ENCODE results near the gene CLEC7A. TPM values are rescaled to one million over a fixed set of nuclear protein-coding genes. Genes with fewer than 3 reads are reported as not detected.
A peak's percentile ranks its signal among the peaks of the same experiment; 100 is the strongest.

The CLEC7A gene
- total RNA-seq, 2 donors from 2014 or later: 5.7 TPM; not detected in 1

- intact Hi-C loops (cut with DNase I): no loop called here
- Histone ChIP-seq H3K9me3 (no peaks in the 10 kb centered on the region), H3K36me3 (replicated peaks in 1 of 2; ENCODE audit: insufficient read depth in 1 of 2, low read depth in 2 of 2) (no peaks in the 10 kb centered on the region), H3K4me3 (no peak overlapping the region), H3K27me3 (no peaks in the 10 kb centered on the region), H3K27ac (no peak overlapping the region), H3K4me1 (no peaks in the 10 kb centered on the region)
- ATAC-seq (no peak), DNase-seq (no peak)
- TF ChIP-seq, protein P1, sequence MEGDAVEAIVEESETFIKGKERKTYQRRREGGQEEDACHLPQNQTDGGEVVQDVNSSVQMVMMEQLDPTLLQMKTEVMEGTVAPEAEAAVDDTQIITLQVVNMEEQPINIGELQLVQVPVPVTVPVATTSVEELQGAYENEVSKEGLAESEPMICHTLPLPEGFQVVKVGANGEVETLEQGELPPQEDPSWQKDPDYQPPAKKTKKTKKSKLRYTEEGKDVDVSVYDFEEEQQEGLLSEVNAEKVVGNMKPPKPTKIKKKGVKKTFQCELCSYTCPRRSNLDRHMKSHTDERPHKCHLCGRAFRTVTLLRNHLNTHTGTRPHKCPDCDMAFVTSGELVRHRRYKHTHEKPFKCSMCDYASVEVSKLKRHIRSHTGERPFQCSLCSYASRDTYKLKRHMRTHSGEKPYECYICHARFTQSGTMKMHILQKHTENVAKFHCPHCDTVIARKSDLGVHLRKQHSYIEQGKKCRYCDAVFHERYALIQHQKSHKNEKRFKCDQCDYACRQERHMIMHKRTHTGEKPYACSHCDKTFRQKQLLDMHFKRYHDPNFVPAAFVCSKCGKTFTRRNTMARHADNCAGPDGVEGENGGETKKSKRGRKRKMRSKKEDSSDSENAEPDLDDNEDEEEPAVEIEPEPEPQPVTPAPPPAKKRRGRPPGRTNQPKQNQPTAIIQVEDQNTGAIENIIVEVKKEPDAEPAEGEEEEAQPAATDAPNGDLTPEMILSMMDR (IDR thresholded peaks at IDR 0.05): no peak
- no peak for TF ChIP-seq POLR2A (IDR thresholded peaks at IDR 0.05)
- 49 to 51% methylated on average over 4 of the region's 4 CpGs for WGBS, 2 donors
These were observed 5.1 kb upstream of the CLEC7A start for GRCh38 chr12:10135126-10135525.

DNA sequence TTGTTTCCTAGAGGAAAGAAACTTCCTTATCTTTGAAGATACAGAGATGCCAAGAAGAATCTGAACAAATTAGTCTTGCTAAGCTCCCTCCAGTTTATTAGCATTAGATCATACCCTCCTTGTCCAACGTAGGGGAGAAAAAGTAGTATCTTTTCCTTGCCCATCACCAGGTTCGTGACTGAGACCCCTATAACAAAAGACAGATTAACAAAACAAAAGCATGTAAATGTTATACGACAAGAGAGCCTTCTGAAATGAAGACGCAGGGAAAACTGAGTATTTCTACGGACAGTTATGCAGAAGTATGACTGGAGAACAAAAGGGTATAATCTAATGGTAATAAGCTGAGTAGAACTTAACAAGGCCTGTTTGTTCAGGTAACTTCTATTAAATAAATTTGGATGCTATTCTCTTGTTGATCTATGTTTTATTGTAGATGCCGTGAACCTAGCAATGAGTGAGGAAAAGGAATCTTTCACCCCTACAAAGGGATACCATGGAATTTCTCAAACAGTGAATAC is 2.9 kb upstream of the CLEC7A start:
- 62 to 67% methylated on average over 6 of the region's 6 CpGs for WGBS, 2 donors

DNA sequence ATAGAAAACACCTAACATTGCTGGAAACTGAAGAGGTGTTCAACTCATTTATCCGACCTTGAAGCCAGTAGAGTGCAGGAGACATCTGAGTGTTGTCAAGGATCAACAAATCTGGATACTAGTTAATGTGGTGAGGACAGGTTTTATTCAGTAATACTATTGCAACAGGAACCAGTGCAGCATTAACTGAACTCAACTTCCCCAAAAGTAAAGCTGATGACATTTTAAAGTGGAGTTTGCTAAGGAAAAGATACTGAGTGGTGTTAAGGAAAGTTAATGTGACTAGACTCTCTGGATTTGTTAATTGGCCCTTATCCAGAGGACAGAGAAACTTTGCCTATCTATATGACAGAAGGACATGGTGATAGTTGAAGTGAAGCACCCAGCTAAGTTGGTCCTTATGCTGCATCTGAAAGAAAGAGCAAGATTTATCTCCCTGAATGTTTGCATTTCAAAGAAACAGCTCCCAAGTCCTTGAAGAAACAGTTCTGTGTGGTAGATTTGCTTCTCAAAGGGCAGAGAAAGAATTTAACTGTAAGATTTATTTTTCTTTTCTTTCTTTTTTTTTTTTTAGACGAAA is 1.2 kb upstream of the CLEC7A start:
- TF ChIP-seq, protein P1 (IDR thresholded peaks at IDR 0.05): no peak
- TF ChIP-seq POLR2A (IDR thresholded peaks at IDR 0.05): no peak
- no peak for ATAC-seq

More for the DNA sequence above, 2.9 kb upstream of the CLEC7A start:
- no peak for TF ChIP-seq POLR2A (IDR thresholded peaks at IDR 0.05)
- TF ChIP-seq, protein P1 (IDR thresholded peaks at IDR 0.05): no peak
- H3K4me3 ChIP-seq: no peak overlapping the region
- ATAC-seq (no peak), DNase-seq (no peak)
- intact Hi-C loops (cut with DNase I): no loop called here
- H3K36me3 ChIP-seq (replicated peaks in 1 of 2; ENCODE audit: insufficient read depth in 1 of 2, low read depth in 2 of 2): no peaks in the 10 kb centered on the region
- no peaks in the 10 kb centered on the region for H3K27me3 ChIP-seq
- no peak overlapping the region for H3K27ac ChIP-seq
- H3K9me3 ChIP-seq: no peaks in the 10 kb centered on the region
- no peaks in the 10 kb centered on the region for H3K4me1 ChIP-seq

DNA sequence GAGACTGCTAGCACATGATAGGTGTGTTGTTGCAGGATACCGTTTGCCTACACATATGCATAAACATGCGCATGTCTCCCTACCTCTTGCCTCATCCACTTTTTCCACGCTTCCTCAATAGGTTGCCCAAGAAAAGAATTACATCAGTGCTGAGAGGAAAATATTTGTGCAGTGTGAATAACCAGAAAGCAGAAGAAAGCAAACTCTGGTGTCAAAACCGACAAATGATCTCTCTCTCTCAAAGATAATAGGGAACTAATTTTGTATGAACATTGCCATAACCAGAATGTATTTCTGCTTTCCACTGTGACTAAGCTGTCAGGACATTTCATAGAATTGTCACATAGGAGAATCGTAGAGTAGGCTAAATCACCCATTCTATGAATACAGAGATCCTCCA is 1.3 kb downstream of the CLEC7A start:
- WGBS, 2 donors: 47 to 54% methylated on average over 5 of the region's 5 CpGs
- ATAC-seq (no peak), DNase-seq (peak in 1 of 4 donors; percentile 56)
- no peaks in the 10 kb centered on the region for H3K27me3 ChIP-seq
- H3K27ac ChIP-seq: peak overlapping the region in 1 of 4 donors; percentile 73
- H3K9me3 ChIP-seq: no peaks in the 10 kb centered on the region
- H3K4me1 ChIP-seq: no peaks in the 10 kb centered on the region
- peak in 1 of 3 donors; percentile 60 for TF ChIP-seq POLR2A (IDR thresholded peaks at IDR 0.05)
- TF ChIP-seq, protein P1 (IDR thresholded peaks at IDR 0.05): no peak
- no peaks in the 10 kb centered on the region for H3K36me3 ChIP-seq (replicated peaks in 1 of 2; ENCODE audit: insufficient read depth in 1 of 2, low read depth in 2 of 2)
- H3K4me3 ChIP-seq: no peak overlapping the region
- intact Hi-C loops (cut with DNase I): no loop called here

More for the DNA sequence above, 1.2 kb upstream of the CLEC7A start:
- intact Hi-C loops (cut with DNase I): no loop called here
- WGBS, 2 donors: 41 to 61% methylated on average over 2 of the region's 2 CpGs
- Histone ChIP-seq H3K36me3 (replicated peaks in 1 of 2; ENCODE audit: insufficient read depth in 1 of 2, low read depth in 2 of 2) (no peaks in the 10 kb centered on the region), H3K4me1 (no peaks in the 10 kb centered on the region), H3K27me3 (no peaks in the 10 kb centered on the region), H3K27ac (peak overlapping the region in 1 of 4 donors; percentile 73), H3K4me3 (no peak overlapping the region), H3K9me3 (no peaks in the 10 kb centered on the region)
- no peak for DNase-seq

- intact Hi-C loops (cut with DNase I): no loop called here
- 44 to 56% methylated on average over 1 of the region's 1 CpG for WGBS, 2 donors
- ATAC-seq (no peak), DNase-seq (no peak)
- no peaks in the 10 kb centered on the region for H3K27me3 ChIP-seq
- no peak for TF ChIP-seq POLR2A (IDR thresholded peaks at IDR 0.05)
- TF ChIP-seq, protein P1 (IDR thresholded peaks at IDR 0.05): no peak
- H3K36me3 ChIP-seq (replicated peaks in 1 of 2; ENCODE audit: insufficient read depth in 1 of 2, low read depth in 2 of 2): no peaks in the 10 kb centered on the region
- no peaks in the 10 kb centered on the region for H3K9me3 ChIP-seq
- H3K27ac ChIP-seq: no peak overlapping the region
- no peaks in the 10 kb centered on the region for H3K4me1 ChIP-seq
- no peak overlapping the region for H3K4me3 ChIP-seq
These were observed 3.6 kb downstream of the CLEC7A start for GRCh38 chr12:10126413-10126812.
